DND-41 (cell line): ENCODE results near the gene ATP1A1.

Experiments used
- EZH2 ChIP-seq: IDR thresholded peaks from 3 replicates; pipeline ENCODE4 v1.6.1; 2012; ENCODE audit warnings: borderline replicate concordance, low read depth, mild to moderate bottlenecking, moderate library complexity, low read length, inconsistent platforms; ENCODE audit not compliant: severe bottlenecking
- TF ChIP-seq, protein P1 (sequence below): IDR thresholded peaks from 2 replicates; pipeline ENCODE4 v1.5.1; 2012; ENCODE audit warnings: borderline replicate concordance, low read length, moderate library complexity, mild to moderate bottlenecking; ENCODE audit not compliant: poor library complexity, severe bottlenecking; ENCODE audit errors: extremely low read depth

DNA sequence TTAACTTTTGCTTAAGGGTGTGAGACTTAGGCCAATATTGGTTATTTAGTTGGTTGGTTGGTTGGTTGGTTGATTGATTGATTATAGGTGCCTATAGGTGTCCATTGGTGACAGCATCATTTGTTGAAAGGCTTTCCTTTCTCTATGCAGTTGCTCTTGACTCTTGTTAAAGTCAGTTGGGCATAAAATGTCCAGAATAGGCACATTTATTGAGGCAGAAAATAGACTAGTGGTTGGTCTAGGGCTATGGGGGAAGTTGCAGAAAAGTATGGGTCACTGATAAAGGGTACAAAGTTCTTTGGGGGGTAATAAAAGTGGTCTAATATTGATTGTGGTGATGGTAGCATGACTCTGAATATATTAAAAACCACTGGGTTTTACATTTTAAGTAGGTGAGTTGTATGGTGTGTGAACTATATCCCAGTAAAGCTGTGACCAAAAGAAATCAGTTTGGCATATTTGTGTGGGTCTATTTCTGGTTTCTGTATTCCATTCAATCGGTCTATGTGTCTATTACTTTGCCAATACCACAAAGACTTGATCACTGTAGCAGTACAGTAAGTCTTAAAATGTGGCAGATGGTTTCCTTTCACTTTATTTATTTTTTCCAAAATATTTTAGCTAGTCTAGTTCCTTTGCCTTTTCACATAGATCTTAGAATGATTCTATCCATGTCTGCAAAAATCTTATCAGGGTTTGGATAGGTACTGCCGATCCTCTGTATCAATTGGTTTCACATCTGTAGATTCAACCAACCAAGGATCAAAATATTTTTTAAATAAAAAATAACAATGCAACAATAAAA, 63.0 kb downstream of the ATP1A1 start:
- TF ChIP-seq, protein P1, sequence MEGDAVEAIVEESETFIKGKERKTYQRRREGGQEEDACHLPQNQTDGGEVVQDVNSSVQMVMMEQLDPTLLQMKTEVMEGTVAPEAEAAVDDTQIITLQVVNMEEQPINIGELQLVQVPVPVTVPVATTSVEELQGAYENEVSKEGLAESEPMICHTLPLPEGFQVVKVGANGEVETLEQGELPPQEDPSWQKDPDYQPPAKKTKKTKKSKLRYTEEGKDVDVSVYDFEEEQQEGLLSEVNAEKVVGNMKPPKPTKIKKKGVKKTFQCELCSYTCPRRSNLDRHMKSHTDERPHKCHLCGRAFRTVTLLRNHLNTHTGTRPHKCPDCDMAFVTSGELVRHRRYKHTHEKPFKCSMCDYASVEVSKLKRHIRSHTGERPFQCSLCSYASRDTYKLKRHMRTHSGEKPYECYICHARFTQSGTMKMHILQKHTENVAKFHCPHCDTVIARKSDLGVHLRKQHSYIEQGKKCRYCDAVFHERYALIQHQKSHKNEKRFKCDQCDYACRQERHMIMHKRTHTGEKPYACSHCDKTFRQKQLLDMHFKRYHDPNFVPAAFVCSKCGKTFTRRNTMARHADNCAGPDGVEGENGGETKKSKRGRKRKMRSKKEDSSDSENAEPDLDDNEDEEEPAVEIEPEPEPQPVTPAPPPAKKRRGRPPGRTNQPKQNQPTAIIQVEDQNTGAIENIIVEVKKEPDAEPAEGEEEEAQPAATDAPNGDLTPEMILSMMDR: no peak
- no peak for TF ChIP-seq EZH2
